SU-DHL-6 (cell line): ENCODE results near the gene HOXA11.

Experiments
- H2AFZ ChIP-seq: fragments of 200-600 bp; sonication (generic); 2 replicates; pipeline ENCODE4 v1.6.1; 2014; ENCODE audit warnings: low read depth, mild to moderate bottlenecking, moderate library complexity, mixed read lengths, antibody characterized with exemption, low read length; ENCODE audit not compliant: severe bottlenecking
- H3F3A ChIP-seq: fragments of 200-600 bp; shearing (Covaris generic); 2 replicates; pipeline ENCODE4 v1.6.0; 2016; ENCODE audit warnings: antibody characterized with exemption, mild to moderate bottlenecking; ENCODE audit not compliant: insufficient read depth
- H3K27ac ChIP-seq: fragments of 200-600 bp; sonication (generic); 2 replicates; pipeline ENCODE4 v1.5.1; 2016; ENCODE audit warnings: low read depth, mild to moderate bottlenecking, low read length, moderate library complexity, mixed read lengths
- H3K27me3 ChIP-seq: fragments of 200-600 bp; sonication (generic), shearing (Covaris generic); 2 replicates; pipeline ENCODE4 v1.6.0; 2014; ENCODE audit warnings: mild to moderate bottlenecking, low read length
- H3K36me3 ChIP-seq: fragments of 200-600 bp; sonication (generic); 2 replicates; pipeline ENCODE4 v1.6.1; 2014; ENCODE audit warnings: mild to moderate bottlenecking, low read length, mixed read lengths
- H3K4me2 ChIP-seq: fragments of 300-600, 200-600 bp; shearing (Covaris generic), sonication (generic); 2 replicates; pipeline ENCODE4 v1.6.0; 2014; ENCODE audit warnings: low read length, low read depth, mild to moderate bottlenecking; ENCODE audit not compliant: poor library complexity, severe bottlenecking
- H3K4me3 ChIP-seq: fragments of 200-600 bp; sonication (generic); 2 replicates; pipeline ENCODE4 v1.5.1; 2014; ENCODE audit warnings: antibody characterized with exemption, low read length, mild to moderate bottlenecking, mixed read lengths; ENCODE audit not compliant: insufficient read depth, poor library complexity, severe bottlenecking
- H3K79me2 ChIP-seq: fragments of 200-600 bp; sonication (generic); 2 replicates; pipeline ENCODE4 v1.6.1; 2014; ENCODE audit warnings: mild to moderate bottlenecking, low read length, moderate library complexity; ENCODE audit not compliant: insufficient read depth
- H3K9ac ChIP-seq: fragments of 200-600 bp; sonication (generic); 2 replicates; pipeline ENCODE4 v1.7.0; 2014; ENCODE audit warnings: mild to moderate bottlenecking, low read length
- H3K9me2 ChIP-seq: fragments of 200-600 bp; sonication (generic); replicated peaks from 2 replicates; pipeline ENCODE4 v1.6.1; 2014; ENCODE audit warnings: low read length; ENCODE audit not compliant: insufficient read depth
- H3K9me3 ChIP-seq: fragments of 200-600 bp; sonication (generic); 2 replicates; pipeline ENCODE4 v1.6.1; 2014; ENCODE audit warnings: low read length, mixed read lengths; ENCODE audit not compliant: insufficient read depth
- H4K20me1 ChIP-seq: fragments of 200-600 bp; sonication (generic); 2 replicates; pipeline ENCODE4 v1.6.1; 2014; ENCODE audit warnings: low read depth, mild to moderate bottlenecking, antibody characterized with exemption, low read length, moderate library complexity, mixed read lengths
- EZH2phosphoT487 ChIP-seq: fragments of 200-600 bp; sonication (generic), shearing (Covaris generic); conservative IDR thresholded peaks from 2 replicates; pipeline ENCODE4 v1.6.1; 2018; ENCODE audit warnings: mild to moderate bottlenecking, antibody characterized with exemption, low read length, moderate library complexity, mixed read lengths
- TF ChIP-seq, protein P1 (sequence below): fragments of 200-600 bp; sonication (generic); IDR thresholded peaks from one replicate; pipeline ENCODE4 v1.5.1; 2017; ENCODE audit warnings: antibody characterized with exemption, mild to moderate bottlenecking, low read length, moderate library complexity; ENCODE audit not compliant: insufficient read depth, poor library complexity, severe bottlenecking

HOXA11 gene

DNA sequence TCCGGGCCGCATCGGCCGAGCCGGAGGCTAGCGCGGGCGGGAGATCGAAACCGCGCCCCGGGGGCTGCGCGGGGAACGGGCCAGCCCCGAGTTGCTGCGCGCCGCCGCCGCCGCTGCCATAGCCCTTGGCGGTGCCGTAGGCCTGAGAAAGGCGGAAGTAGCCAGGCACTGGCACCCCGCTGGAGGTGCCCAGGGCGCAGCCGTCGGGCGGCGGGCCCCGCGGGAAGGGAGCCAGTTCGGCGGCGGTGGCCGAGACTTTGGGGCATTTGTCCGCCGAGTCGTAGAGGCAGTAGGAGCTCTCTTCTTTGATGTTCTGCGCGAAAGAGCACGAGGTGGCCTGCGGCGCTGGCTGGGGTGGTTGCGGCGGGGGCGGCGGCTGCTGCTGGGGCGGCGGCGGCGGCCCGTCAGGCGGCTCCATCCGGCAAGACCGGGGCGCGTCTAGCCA lies 11.5 kb downstream of the HOXA11 start:
- Histone ChIP-seq H3K4me3 (no peak overlapping the region), H3K9ac (no peak overlapping the region), H4K20me1 (no peaks in the 10 kb centered on the region), H3K9me3 (no peaks in the 10 kb centered on the region), H3K79me2 (no peaks in the 10 kb centered on the region), H3K27ac (no peak overlapping the region), H3K36me3 (no peaks in the 10 kb centered on the region), H3K4me2 (no peak overlapping the region), H3K9me2 (no peaks in the 10 kb centered on the region), H3F3A (no peaks in the 10 kb centered on the region), H3K27me3 (no peaks in the 10 kb centered on the region), H2AFZ (no peak overlapping the region)
- TF ChIP-seq, protein P1, sequence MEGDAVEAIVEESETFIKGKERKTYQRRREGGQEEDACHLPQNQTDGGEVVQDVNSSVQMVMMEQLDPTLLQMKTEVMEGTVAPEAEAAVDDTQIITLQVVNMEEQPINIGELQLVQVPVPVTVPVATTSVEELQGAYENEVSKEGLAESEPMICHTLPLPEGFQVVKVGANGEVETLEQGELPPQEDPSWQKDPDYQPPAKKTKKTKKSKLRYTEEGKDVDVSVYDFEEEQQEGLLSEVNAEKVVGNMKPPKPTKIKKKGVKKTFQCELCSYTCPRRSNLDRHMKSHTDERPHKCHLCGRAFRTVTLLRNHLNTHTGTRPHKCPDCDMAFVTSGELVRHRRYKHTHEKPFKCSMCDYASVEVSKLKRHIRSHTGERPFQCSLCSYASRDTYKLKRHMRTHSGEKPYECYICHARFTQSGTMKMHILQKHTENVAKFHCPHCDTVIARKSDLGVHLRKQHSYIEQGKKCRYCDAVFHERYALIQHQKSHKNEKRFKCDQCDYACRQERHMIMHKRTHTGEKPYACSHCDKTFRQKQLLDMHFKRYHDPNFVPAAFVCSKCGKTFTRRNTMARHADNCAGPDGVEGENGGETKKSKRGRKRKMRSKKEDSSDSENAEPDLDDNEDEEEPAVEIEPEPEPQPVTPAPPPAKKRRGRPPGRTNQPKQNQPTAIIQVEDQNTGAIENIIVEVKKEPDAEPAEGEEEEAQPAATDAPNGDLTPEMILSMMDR: no peak
- no peak for TF ChIP-seq EZH2phosphoT487

GRCh38 chr7:27172823-27173510 lies 12.1 kb downstream of the HOXA11 start:
- no peaks in the 10 kb centered on the region for H3F3A ChIP-seq
- no peak overlapping the region for H2AFZ ChIP-seq
- no peaks in the 10 kb centered on the region for H4K20me1 ChIP-seq
- H3K9me3 ChIP-seq: no peaks in the 10 kb centered on the region
- no peak overlapping the region for H3K9ac ChIP-seq
- H3K9me2 ChIP-seq: no peaks in the 10 kb centered on the region
- TF ChIP-seq EZH2phosphoT487: no peak
- TF ChIP-seq, protein P1: no peak
- no peaks in the 10 kb centered on the region for H3K36me3 ChIP-seq
- H3K27me3 ChIP-seq: no peaks in the 10 kb centered on the region
- H3K4me3 ChIP-seq: no peak overlapping the region
- H3K4me2 ChIP-seq: no peak overlapping the region
- no peaks in the 10 kb centered on the region for H3K79me2 ChIP-seq
- H3K27ac ChIP-seq: no peak overlapping the region

DNA sequence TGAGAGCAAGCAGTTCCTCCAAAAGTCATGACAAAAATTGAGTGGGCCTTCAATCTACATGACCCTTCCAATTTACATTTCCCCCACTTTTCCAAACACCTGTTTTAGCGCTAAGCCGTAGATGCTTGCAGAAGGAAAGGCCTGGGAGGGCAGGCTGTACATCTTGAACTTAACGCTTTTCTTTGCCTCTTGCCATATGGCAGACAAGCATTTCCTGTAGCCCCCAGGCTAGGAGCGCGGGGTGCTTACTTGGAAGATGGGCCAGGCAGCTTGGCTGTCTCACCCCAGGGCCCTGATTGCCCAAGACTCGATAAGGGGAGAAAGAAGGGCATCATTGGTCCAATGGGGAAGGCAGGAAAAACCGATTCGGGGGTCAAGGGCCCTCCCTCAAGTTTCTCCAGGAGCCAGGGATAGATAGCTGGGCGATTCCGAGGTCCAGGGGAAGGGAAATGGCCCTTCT lies 12.7 kb downstream of the HOXA11 start:
- Histone ChIP-seq H4K20me1 (no peaks in the 10 kb centered on the region), H3K27me3 (no peaks in the 10 kb centered on the region), H3K36me3 (no peaks in the 10 kb centered on the region), H2AFZ (no peak overlapping the region), H3K4me2 (no peak overlapping the region), H3K4me3 (no peak overlapping the region), H3K9me3 (no peaks in the 10 kb centered on the region), H3K9ac (no peak overlapping the region), H3K27ac (no peak overlapping the region), H3F3A (no peaks in the 10 kb centered on the region), H3K9me2 (no peaks in the 10 kb centered on the region), H3K79me2 (no peaks in the 10 kb centered on the region)
- TF ChIP-seq EZH2phosphoT487: no peak
- TF ChIP-seq, protein P1: no peak
